Measurements from ENCODE around the gene RPS6KA2.
A peak's percentile ranks its signal among the peaks of the same experiment; 100 is the strongest.

Gene RPS6KA2

DNA sequence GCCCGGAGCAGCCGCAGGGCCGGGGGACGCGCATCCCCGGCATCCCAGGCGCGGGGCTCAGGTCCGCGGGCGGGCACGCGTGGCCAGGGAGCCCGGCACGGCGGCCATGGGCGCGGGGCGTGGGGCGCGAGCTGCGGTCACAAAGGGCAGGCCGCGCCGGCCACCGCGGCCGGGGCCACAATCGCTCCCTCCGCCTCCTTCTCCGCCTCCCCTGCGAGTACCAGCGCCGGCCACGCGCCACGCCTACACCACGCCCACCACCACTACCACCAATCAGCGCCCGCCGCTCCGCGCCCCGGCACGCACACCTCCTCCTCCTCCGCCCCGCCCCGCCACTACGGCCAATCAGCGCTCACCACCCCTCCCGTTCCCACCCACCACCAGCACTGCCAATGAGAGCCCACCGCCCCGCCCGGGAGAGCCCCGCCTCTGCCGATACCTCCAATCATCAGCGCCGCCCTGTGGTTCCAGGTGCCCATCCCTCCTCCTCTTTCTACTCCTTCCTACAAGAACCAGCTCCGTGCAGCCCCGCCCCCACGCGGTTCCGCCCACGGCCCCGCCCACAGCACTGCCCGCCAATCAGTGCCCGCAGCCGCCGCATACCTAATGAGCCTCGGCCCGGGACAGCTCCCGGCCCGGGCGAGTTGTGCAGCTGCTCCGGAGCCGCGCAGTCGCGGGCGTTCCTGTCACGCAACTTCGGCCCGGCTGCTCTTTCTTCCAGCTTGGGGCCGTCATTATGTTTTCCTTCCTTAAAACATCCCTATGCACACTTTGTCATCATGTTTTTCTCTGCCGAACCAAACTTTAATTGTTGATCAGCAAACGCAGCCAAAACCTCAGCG, at the start of gene RPS6KA2:
TSS of gene RPS6KA2 (minus strand) at position 219 of the 842 bp plus-strand sequence. CDS start 232 bp downstream, outside the sequence.
- DNase-seq: peak; percentile 99

DNA sequence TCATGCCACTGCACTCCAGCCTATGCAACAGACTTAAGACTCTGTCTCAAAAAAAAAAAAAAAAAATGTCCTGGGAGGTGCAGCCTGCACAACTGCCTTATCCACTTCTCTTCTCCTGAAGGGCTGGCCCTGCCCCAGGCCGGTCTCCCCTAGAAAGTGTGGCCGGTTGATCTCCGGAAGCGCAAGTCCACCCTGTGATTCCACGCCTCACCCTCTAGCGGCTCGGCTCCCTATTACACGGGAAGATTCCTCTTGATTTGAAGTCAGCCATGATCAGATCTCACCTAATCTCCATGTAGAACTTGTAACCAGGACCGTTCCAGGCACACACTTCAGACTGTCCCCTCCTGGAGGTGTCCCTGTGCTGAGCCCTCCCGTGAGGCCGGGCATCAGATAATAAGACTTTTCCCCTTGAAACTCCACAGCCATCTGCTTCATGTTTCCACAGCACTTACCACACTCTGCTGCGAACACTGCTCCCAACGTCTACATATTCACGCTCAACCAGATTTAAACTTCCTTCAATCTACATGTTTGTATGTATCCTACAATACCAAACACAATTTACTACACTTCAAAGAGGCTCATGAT, 49.3 kb upstream of the RPS6KA2 start:
- no peak for DNase-seq

DNA sequence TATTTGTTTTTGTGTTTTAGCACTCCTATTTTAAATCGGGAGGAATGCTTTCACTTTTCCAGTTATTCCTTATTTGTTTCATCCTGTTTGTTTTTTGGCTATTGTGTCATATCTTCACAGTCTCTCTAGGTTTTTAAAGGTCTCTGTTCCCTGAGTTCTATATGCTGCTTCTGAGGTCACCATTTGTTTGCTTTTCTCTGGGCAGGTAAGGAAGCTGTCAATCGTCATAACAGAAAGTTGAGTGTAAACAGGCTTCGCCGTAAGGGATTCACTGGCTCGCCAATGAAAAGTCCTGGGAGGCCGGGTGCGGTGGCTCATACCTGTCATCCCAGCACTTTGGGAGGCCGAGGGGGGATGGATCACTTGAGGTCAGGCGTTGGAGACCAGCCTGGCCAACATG, 48.7 kb upstream of the RPS6KA2 start:
- no peak for DNase-seq

DNA sequence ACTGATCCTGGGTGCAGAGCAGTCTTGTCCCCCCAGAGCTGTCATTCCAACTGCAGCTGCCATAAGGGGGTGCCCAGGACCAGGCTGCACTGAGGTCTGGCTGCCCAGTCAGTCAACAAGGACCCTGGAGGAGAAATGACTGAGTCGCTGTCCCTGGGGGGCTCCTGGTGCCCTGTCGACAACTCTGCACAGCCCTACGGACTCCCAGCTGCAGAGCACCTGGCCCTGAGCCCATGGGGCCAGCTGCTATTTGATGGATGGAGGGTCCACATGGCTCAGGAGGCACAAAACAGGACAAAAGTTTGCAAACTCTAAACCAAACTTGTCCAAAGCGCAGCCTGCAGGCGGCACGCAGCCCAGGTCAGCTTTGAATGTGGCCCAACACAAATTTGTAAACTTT, 46.3 kb upstream of the RPS6KA2 start:
- no peak for DNase-seq

DNA sequence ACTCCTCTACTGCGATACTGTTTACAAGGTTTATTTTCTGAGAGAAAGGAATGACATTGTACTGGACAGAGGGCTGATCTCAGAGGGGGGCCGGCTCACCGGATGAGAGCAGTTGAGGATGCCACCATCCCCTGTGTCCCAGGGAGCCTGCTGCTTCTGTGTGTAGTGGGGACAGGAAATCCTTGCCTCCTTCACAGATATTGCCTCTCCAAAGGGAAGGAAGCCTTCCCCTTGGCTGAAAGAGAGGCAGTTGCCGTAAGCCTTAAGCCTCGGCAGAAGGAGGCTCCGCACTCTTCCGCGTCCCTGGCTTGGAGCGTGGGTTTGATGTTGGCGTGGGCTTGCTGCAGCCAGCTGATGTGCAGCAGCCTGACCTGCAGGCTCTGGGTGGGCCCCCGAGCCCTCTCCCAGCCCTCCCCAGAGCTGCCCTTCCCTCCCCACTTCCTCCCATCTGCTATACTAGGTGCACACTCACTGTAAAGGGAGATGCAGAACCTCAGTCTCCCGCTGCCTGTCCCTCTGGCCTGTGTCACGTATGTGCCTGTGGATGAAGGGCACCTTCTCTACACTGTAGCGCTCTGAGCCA, 45.7 kb upstream of the RPS6KA2 start:
- DNase-seq: no peak

DNA sequence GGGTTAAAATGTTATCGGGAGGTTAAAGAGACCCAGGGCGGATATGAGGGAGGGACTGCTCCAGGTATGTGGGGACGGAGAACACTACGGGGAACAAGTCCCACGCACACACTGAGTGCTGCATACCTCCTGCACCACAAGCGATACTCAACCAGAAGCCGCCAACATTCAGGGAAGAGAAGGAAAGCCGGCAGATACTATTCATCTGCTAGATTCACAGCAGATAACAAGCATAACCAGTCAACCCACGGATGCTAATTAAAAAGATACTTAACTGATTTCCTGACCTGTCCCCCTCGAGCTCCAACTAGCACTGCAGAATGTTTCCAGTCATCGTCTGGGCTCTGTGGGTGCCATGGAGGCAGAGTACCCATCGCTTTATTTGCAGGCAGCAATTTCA, 45.1 kb upstream of the RPS6KA2 start:
- no peak for DNase-seq

DNA sequence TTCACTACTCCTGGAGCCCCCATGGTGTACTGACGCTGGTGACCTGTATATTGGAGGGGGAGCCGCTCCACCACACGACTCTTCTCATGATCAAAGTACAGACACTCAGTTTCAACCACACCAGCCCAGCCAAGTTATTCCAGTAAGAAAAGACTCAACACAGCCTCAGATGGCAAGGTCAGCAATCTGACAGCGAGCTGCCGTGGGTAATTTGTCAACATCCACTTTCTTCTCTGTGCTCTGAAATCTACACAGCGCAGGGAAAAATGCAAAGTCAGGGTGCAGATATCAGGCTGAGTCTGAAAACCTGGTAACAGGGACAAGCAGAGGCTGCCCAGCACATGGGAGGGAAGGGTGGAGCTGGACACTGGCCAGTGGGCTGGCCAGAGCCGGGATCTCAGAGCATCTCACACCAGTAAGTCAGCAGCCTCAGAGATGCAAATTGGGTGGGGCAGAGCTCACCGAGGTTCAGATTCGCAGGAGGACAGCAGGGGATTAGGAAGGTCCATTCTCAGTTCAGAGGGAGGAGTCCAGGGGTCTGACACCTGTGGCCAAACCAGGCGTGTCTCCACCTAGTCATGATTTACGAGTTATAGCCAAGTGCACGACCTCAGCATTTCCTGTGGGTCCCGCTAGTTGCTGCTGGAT, 44.5 kb upstream of the RPS6KA2 start:
- no peak for DNase-seq

DNA sequence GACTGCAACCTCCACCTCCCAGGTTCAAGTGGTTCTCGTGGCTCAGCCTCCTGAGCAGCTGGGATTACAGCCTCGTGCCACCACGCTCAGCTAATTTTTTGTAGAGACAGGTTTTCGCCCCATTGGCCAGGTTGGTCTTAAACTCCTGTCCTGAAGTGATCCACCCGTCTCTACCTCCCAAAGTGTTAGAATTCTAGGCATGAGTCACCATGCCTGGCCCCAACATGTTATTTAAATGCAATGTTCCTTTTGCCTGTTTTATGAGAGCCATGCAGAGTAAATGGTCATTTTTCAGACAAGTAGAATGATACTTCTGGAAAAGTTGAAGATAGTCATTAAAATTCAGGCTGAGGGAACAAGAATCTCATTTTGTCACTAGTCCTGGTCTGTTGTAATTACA, 43.8 kb upstream of the RPS6KA2 start:
- DNase-seq: no peak

DNA sequence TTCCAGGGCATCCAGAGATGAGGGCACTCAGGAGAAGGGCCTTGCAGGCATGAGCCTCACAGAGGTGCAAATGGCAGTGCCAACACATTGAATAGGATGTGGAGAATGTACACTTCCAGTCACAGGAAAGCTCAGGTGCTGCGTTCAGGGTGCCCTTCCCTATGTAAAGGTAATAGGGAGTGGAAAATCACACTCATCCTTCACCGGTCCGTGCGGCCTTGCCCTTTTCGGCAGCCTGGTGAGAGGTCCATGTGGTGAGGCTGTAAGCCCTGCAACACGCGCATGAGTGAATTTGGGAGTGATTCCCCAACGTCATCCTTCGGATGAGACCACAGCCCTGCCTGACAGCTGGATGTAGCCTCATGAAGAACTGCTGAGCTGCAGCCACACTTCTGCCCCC, 43.0 kb upstream of the RPS6KA2 start:
- no peak for DNase-seq

DNA sequence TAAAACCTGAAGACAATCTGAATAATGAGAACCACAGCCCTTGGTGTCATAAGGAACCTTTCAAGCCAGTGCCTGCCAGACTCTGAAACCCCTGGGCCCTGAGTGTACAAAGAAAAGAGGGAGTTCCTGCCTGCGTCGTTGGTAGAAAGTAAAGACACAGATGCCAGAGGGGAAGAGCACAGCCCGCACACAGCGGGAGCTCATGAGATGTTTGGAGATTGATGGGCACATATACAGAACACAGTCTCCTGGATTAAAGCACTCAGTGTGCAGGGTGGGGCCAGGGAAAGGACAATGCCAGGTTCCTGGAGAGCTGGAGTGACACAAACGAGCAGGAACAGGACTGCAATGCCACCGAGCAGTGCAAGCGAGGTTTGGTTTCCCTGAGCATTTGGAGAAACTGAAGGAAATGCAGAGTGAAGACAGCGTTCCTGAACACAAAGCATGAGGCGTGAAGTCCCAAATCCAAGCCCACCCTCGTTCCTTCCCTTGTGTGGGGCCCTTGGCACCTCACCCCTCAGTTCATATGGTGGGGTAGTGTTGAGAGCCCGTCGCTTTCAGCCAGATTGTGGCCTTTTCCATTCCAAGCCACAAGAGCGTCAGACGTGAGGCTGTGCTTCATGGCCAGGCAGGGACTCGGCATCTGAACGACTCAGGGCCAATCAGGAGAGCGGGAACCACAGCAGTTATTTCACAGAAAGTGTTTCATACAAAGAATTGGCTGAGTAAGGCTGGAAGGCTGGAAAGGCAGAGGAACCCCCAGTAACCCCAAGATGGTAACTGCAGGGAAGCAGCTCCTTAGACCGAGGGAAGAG, 41.0 kb upstream of the RPS6KA2 start:
- DNase-seq: no peak

DNA sequence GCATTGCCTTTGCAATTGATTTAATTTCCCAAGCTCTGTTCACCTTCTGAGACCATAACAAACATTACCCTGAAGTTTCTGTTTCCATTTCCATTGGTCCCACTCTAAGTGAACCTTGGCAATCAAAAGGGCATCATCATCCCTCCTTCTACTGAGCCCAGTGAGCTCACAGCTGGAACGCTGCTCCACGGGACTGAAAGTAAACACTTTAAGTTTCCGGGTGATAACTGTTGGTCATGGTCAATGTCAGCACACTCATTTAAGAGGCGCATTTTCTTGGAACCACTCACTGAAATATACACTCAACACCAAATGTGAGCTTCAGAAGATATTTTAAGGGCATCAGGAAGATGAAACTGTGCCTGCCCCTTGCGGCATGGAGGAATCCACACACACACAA, 37.1 kb upstream of the RPS6KA2 start:
- no peak for DNase-seq

DNA sequence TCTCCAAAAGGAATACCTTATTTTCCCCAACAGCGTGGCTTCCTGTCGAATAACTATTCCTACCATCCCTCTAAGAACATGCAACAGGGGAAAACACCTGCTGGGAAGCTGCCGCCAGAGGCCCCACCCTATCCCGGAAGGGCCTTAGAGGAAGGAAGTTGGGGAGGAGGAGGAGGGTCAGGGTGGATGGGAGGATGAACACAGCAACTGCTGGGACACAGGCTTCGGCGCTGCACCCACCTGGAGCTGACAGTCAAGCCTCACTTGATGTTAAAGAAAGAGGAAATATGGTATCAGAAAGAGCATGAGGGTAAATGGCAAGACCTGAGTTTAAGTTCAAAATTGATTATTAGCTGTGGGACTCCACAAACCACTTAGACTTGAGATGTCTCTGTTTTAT, 36.5 kb upstream of the RPS6KA2 start:
- DNase-seq: no peak

DNA sequence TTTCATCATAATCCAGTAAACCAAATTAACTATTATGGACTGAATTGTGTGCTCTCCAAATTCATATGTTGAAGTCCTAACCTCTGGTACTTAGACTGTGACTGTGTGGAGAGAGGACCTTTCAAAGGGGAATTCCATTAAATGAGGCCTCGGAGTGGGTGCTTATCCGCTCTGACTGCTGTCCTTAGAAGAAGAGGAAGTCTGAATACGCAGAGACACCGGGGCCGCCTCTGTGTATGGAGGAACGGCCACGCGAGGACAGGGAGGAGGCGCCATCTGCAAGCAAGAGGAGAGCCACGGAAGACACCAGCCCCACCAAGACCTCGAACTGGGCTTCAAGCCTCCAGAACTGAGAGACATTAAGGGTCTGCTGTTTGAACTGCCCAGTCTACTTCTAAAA, 35.6 kb upstream of the RPS6KA2 start:
- DNase-seq: no peak

DNA sequence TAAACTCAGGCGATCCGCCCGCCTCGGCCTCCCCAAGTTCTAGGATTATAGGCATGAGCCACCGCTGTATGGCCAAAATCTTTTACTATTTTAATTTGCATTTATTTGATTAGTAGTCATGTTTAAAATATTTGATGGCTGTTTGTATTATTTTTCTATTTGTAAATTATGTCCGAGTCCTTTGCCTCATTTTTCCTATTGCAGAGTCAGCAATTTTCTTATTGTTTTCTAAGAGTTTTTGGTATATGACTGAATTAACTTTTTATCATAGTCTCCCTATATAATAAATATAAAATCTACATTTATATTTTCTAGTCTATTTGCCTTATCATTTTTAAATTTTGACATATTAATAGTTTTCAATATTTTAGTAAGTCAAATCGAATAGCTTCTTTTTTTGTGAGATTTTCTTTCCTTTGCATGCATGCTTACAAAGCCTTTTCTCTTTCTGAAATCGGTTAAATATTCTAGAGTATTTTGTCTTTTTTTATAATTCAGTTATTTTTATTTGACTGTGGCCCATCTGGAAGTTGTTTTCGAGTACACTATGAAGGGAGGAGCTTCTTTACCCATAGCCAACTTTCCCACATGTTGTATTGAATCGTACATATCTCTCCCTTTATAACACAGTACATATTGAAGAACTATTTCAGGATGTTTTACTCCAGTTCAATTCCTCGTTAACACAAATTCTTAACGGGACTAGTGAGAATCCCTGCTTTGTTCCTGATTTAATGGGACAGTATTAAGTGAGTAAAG, 34.5 kb upstream of the RPS6KA2 start:
- no peak for DNase-seq

DNA sequence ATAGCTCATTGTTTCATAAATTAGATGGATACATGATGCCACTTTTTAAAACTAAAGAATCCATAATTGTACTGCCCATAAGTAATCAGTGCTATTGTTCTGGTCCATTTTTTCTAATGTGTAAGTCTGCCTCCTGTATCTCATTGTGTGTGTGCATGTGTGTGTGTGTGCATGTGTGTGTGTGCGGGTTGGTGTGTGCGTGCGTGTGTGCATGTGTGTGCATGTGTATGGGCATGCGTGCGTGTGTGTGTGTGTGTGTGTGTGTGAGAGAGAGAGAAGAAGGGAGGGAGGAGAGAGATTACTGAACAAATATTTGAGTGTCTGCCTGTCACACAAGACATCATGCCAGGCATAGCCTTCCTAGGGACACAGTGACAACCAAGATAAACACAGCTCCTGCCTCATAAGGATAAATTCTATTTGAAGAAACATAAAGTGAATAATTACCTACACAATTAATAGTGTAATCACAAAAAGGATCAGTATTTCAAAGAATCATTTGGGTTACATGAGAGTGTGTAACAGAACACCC, 33.2 kb upstream of the RPS6KA2 start:
- no peak for DNase-seq

DNA sequence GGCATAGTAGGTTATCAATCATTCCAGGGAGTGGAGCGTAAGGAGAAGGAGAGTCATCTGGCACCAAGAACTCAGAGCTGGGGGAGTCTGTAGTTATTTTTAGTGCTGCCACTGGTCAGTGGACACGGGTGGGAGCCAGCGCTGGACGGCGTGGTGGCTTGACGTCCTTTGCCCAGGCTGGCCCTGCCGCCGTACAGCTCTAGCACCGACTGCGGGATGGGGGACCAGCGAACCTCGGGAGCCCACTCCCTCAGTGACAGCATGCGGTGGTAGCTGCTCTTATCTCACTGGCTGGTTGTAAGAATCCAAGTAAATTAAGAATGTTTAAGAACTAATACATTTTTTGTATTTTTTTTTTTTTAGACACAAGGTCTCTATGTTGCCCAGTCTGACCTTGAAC, 32.5 kb upstream of the RPS6KA2 start:
- DNase-seq: no peak

DNA sequence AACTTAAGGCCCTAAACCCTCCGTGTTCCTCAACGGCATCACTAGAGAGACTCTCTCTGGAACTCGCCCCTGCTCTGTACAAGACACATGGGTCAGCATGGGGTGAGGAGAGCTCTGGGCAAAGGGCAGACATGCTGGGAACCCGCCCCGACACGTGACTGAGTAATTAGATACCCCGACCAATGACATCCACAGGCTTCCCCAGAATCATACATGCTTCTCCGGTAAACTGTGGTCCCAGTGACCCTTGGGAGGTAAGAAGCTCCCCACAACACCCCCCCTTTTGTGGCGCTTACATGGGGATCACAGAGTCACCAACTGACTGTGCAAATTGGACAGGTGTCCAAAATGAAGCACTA, 31.7 kb upstream of the RPS6KA2 start:
- no peak for DNase-seq

DNA sequence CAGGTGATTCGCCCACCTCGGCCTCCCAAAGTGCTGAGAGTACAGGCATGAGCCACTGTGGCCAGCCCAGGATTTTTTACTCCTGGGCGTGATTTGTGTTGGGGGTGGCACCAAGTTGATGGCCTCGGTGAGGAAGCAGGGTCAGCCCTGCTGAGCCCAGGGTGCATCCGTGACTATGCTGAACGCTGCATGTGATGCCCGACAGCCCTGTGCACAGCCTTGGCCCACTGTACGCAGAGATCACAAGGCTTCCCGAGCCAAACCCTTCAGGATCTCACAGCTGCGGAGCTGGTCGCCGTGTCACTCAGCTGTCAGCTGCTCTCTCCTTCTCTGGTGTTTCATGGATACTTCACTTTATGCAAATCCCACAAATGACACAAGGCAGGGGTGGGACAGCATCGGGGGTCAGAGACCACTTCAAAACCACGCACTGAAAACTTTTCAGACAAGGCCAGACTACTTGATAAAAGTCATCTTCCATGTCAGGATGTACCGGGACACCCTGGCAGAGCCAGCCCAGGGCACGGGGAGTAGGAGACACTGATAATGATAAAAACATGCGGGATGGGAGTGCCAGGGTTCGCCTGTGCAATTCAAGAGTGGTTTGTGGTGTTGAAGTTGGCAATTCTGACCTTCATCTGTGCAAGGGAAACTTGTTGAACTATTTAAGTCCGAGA, 31.2 kb upstream of the RPS6KA2 start:
- no peak for DNase-seq

DNA sequence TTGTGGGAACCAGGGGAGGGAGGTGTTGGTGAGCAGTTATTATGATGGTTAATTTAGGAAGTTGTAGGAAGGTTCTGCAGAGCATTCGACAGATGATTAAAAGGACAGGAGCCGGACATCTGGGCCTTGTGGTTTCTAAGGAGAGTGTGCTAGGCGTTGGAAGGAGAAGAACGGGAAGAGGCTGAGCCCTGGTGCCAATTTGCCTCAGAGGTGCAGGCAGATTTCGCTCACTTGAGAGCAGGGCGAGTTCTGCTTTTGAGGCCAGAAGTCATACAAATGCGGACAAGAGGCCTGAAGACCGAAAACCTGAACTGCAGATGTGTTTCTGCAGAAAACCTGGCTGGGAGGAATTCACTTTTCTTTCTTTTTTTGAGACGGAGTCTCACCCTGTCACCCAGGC, 30.5 kb upstream of the RPS6KA2 start:
- DNase-seq: peak; percentile 27

DNA sequence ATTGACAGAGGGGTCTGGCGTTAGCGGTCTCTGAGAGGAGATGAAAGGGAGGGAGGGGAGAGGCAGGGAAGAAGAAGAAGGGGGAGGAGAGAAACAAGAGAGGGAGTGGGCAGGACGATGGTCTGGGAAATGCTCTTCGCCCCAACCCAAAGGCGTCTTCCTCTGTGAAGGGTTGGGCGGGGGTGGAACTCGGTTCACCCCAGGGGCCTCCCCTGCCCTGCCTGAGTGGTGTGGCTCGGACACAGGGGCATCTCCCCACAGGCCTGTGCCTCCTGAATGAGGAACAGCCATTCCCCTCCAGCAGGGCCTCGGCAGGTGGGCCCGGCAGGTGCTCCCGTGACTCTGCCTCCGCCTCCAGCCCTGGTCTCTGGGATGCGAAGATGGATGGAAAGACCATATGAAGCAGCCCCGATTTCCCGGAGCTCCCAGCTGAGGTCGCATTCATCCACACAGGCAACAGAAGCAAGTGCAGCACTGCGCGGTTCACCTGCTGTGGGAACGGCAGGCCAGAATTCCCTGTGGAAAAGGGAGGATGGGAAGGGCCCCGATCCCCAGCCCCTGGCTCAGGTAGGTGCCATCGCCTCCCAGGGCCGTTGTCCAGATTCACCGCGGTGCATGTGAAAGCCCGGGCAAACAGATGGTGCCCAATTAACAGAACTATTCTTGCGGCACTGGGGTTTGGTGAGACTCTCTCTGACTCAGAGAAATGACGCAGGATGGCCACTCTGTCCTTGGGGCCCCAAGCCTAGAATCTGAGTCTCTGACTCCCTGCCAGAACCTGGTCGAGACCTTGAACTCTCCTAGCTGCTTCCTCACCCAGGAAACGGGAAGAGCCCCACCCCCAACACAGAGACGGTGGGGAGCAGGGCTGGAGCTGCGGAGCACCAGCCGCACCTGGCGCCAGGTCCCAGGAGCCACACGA, 29.4 kb upstream of the RPS6KA2 start:
- DNase-seq: no peak

All from hematopoietic multipotent progenitor cell treated with erythropoietin and hydrocortisone succinate and interleukin-3 and kit ligand, for 6 days (in vitro differentiated cells).